ENCODE data around the gene TEX29.

The TEX29 gene

DNA sequence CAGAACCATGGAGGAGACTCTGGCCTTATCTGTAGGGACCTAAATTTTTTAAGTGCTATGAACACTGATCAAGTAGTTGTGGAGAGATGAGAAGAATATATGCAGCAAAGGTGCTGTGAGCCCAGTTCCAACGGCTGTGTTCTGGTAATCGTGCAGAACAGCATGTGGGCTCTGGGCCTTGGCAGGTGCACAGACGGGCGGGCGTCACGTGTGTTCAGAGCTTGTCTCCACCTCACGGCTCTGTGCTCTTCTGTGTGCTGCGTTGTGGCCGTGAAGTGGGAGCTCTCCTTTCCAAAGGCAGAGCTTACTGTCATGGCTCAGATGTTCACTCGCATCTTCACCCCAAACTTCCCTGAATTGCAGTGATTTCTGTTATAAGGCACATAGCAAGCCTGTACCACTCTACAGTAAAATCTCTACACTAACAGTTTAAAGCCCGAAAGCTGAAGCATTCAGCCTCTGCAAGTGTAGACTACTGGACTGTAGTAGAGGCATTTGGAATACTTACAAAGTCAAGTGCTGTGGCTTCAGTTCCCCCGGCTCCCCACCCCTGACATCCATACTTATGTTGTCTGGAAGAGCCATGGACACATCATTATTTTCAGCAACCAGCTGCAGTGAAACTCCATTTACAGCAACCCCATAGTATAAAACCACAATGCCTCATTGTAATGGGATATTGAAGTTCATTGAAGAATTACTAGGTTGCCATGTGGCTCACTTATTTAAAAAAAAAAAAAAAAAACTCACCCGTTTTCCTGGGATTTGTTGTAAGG, 27.5 kb upstream of the TEX29 start:
- no peak for DNase-seq

DNA sequence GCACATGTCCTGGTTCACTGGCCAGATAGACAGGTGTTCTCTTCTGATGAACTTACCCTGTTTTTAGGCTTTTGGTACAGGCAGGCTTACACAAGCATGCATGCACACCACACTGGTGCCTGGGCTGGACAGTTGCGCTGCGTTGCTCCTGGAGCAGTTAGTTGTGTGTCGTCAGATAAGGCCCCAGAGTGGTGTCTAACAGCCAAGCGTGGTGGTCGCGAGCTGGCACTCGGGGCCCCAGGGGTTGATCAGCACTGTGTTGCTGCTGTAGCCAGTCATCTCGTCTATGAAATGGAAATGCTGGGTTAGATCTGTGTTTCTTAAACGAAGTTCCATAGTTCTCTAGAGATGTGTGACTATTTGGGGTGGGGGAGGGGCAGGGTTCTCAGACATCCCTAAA, 24.6 kb upstream of the TEX29 start:
- DNase-seq: no peak

DNA sequence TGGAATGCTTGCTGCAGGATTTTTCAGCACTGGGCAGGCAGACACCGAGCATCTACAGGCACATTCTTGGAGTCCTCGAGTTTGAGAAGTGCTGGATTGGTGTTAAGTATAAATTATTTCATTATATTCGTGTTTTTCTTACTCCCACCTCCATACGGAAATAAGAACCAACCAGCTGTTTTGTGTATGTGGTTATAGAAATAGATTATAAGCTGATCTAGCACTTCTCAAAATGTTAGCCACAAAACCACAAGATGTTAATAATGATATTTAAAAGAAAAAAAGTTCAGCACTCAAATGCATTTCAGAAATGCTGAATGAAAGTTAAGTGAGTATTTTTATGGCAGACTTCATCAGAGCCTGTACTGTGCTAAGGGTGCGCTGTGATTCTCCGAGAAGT, 24.0 kb upstream of the TEX29 start:
- no peak for DNase-seq

DNA sequence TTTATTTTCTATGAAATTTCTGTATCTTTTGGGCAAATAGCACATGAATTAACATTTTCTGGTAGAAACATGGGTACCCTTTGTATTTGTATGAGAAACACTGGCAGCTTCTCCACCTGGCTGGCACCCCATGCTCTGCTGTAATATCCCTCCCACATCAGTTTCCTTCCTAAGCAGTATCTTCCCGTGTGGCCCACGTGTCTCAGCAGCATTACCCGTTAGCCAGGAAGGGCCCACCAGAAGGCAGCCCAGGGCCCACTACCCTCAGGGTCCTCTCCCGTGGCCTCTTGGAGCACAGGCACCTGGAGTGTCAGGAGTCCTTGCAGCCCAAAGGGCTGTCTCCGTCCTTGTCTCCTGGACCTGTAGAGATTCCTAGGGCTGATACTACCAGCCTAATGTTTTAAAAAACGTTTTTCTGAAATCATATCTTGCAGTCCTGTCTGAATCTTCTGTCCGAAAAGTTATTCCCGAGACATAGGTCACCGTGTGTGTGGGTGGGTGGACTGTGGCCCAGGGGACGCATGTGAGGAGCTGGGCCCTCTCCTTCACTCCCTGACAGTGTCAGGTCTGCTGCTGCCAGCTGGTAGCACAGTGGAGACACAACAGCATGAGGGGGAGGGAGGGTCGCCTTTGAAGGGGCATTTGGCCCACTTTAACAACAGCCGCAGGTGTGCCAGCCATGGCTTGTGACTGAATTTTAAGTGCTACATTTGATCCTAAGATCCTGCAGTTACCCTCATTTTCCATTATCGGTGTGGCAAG, 22.0 kb upstream of the TEX29 start:
- DNase-seq: no peak

DNA sequence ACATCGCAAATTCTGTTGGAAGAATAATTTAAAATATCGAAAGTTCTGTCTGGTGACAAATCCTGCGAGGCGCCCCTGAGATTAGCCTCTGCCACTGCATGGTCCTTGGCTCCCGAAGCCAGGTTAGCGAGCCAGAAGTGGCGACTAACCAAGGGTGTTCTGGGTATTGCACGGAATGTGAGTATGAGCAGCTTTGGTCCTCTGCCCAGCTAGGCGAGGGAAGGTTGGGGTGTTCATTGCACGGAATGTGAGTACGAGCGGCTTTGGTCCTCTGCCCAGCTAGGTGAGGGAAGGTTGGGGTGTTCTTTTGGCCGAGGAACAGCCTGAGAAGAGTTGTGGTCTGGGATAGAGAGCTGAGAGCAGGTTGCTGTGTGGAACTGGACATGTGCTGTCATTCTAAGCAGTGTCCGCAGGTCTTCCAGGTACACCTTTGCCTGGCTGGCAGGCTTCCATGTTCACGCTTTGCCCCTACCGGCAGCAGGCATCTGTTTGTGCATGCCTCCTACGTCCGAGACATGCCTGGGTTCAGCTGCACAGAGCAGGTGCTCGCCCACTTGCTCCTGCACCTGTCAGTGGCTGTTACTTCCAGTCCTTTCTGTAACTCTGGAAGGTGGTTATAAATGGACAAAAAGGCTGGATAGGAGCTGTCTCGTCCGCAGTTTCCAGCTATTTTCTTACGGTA, 18.3 kb upstream of the TEX29 start:
- no peak for DNase-seq

DNA sequence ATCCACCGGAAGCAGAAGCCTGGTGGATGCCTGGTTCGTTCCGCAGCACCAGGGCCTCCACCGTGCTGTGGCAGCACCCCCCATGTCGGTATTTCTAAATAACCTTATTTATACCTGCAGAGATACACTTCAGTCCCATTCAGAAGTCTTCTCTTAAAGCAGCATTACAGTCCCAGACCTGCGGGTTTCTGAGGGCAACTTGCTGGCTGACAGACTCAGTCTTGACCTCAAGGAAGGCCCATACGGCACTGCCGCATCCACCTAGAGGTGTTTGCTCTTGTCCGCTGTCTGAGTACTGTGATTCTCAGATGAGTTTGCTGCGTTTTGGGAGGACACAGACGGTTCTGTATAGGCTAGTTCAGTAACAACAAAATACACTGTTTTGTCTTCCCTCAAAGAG, 16.9 kb upstream of the TEX29 start:
- DNase-seq: no peak

DNA sequence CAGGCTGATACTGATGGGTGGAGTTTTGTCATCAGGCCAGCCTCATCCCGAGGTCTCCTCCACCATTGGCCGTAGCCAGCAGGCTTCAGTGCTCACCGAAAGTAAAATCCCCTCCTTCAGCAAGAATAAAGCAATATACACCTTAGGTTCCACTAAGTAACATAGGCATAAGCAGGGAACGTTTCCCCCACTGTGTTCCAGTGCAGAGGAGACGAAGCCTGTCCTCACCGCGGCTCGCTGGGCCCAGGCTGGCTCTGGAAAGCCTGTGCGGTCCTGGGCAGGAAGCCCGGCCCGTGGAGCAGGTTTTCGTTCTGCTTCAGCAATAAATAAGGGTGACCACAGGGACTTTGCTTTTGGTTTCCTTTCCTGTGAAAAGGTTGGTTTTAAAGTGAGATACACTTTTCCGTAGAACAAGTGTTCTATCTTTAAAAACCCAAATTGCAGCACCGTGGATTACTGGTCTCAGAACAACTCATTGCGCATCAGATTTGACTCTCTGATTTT, 16.3 kb upstream of the TEX29 start:
- DNase-seq: peak; percentile 37

DNA sequence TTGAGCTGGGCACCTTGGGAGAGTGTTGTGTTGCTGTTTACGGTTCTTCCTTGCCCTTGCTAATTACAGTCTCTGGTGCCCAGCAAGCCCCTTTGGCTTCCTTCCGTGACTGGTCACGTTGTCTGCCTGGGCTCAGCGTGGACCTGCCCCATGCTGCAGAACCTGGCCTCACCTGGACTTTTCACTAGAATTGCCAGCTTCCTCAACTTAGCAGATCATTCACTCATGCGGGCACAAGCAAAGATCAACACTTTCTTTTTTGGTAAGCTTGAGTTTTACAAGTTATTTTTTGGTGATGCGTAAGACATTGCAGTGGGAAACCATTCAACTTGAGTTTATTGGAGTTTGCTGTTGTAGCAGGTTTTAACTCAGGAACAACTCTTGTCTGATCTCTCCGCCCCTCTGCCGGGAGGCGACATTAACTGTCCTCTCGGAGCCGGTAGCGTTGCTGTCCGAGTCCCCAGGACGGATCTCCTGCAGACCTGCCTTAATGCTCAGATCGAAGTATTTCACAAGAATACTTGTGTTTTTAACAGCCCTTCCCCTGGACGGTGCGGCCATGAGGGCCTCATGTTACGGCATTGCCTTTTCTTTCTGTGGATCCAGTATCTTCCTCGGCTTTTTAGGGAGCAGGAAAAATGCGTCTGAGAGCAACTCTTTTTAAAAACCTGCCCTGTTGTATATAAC, 15.7 kb upstream of the TEX29 start:
- no peak for DNase-seq

DNA sequence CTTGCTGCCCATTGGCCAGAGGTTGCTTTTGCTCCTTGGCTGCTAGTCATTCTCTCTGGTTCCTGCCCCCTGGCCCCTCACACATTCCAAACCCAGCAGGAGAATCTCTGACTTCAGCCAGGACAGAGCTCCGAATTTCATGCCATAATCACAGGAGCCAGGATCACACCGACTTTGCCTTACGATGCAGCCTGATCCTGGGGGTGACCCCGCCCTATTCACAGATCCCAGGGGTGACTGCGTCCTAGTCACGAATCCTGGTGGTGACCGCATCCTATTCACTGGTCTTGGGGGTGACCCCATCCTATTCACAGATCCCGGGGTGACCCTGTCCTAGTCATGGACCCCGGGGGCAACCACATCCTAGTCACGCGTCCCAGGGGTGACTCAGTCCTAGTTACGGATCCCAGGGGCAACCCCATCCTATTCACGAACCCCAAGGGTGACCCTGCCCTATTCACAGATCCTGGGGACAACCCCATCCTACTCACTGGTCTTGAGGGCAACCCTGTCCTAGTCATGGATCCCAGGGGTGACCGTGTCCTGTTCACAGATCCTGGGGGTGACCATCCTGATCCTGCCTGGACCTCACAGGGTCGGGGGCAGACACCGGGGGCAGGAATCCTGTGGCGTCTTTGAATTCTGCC, 7.4 kb upstream of the TEX29 start:
- DNase-seq: no peak

DNA sequence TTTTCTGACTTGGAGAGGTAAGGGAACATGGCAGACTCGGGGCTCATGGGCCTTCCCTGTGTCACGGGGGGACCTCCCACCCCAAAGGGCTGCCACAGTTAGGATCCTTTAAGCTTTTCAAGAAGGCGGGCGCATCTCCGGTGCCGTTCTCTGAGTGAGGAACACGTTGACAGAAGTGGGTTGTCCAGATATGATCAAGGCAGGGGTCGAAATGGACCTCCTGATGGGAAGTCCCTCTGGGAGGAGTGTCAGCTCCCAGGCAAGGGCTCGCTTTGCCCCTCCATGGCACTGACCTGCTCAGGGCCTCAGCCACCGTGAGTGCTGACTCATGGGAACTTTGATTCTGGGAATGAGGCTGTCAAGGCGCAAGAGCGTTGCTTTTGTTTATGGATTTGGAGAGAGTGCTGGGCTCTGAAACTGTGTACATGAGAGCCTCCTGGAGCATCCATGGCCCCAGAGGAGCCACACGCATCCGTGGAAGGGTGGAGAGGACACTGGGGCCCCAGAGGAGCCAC, 6.5 kb upstream of the TEX29 start:
- DNase-seq: no peak

DNA sequence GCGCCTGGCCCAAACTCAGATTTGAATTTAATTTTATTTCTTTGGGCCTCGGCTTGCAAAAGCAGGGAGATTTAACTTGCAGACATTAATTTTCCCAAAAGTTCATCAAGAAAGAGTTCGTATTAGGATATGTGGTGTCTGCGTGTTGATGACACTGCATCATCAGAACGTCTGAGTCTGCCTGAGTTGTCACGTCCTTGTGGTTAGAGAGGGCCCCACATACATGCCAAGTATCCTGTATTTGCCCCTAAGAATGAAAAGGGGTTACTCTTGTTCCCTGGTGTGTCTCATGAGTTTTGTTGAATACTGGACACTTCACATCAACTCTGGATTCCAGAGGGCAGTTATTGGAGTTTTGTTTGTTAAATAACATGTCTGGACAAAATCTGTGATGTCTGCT, 5.6 kb upstream of the TEX29 start:
- no peak for DNase-seq

DNA sequence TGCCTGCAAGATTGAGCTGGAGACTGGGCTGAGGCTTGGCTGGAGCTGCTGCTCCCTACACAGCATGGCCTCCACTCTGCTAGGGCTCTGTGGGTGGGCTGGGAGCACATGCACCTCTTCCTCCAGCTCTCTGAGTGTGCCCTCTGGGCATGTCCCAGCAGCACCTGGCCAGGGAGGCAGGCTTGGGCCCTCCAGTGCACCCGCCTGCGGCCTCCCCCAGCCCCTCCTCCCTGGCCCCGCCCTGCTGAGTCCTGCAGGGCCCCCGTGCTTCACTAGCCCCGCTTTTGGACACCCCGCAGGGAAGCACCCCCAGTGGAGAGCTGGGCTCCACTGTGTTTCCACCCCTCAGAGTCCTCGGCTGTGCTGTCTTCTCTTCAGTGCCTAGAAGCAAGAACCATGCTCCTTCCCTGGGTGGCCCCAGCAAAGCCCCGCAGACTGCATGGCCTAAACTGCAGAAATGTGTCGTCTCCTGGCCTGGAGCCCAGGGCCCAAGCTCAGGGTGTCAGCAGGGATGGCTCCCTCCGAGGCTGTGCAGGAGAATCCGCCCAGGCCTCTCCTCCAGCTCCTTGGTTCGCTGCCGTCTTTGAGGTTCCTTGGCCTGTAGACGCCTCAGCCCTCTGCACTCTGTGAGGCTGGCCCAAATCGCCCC, 5.0 kb upstream of the TEX29 start:
- no peak for DNase-seq

DNA sequence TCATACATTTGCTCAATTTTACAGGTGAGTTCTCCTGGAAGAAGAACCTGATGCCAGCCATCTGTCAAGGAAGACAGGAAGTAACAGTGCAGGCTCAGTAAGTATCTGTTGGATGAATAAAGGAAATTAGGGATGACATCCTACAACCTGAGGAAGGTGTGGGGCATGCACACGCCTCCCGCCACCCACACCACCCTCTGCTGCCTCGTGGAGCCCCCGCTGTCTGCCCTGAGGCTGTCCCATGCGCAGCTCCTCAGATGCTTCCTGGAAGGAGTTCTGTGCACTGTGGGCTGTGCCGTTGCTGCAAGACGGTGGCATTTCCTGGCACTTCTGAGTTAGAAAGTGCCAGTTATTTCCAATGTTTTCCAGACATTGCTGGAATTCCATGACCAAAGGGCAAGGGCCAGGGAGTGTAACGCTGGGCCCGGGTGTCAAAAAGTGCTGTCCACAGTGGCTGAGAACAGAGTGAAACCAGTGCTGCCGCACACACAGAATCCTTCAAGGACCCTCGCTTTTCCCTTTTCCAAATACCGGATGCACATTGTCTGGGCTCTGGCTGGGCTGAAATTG, 4.2 kb upstream of the TEX29 start:
- no peak for DNase-seq

DNA sequence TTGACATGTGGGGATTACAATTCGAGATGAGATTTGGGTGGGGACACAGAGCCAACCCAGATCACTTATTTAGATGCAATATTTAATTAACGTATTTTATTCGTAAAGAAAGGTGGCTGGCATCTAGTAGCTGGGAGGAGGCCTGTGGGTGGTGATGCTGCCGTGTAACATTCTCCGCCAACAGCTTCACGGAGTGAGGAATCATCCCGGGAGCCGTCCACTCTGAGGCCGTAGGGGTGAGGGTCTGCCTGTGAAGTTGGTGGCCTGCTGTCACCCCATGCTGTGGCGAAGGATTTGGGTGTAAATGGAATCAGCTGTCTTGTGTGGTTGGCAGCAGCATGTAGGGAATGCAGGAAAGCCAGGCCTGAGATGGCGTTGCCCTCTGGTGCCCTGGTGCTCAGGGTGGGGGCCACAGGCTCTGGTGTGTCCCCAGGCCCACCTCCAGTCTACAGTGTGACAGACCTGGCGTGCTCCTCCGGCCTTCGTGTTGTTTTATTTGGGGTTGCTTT, 3.3 kb upstream of the TEX29 start:
- no peak for DNase-seq

DNA sequence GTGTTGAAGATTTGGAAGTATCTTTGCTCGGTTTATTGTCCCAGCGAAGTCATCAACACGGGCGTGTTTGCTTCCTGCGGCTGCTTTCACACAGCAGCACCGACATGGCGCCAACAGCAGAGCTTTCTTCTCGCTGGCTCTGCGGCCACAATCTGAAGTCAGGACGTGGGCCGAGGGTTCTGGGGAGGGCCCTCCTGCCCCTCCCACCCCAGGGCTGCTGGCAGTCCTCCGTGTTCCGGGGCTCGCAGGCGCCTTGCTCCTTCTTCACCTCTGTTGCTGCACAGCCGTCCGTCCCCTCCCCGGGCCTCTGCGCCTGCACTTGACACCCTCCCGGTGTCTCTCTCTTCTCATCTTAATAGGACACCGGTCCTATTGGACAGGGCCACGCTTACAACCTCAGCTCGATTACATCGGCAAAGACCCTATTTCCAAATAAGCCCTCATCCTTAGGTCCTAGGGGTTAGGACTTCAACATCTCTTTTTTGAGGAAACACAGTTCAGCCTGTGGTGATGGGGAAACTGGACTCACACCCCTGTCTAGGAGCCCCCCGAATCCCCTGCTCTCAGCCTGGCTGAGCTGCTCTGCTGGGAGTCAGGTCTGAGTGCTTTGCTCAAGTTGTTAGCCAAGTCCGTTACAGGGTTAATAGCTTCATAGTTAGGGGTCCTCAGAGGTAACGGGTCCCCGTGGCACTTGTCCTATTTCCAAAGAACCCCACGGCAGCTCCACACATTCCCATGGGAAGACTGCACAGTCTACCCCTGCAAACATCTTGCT, 2.7 kb upstream of the TEX29 start:
- no peak for DNase-seq

DNA sequence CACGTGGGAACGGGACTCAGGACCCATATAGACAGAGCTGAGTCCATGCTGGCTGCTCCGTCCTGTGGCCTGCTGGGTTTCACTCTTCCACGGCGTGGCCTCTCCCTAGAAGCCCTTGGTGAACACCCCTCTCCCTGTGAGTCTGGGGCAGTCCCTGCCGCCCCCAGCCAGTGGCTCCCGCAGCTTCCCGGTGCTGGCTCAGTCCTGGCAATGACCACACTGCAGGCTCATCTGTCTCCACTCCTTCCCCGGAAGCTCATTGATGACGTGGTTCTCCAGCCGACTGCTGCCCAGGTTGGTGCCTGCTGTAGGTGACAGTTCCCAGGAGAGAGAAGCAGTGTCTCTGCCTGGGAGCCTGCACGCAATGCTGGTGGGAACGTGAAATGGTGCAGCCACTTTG, 2.1 kb upstream of the TEX29 start:
- DNase-seq: no peak

DNA sequence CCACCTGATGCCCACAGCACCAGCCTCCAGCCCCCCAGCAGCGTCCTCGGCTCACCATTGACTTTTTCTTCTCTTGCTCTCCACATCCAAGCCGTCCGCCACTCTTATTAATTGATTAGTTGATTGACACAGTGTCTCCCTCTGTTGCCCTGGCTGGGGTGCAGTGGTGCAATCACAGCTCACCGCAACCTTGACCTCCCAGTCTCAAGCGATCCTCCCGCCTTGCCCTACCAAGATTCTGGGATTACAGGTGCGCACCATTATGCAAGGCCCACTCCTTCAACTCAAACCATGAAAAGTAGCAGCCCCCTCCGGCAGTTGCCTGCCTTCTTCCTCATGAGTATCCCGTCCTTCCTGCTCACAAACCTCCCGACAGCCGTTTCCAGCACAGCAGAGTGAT, 921 bp upstream of the TEX29 start:
- DNase-seq: no peak

DNA sequence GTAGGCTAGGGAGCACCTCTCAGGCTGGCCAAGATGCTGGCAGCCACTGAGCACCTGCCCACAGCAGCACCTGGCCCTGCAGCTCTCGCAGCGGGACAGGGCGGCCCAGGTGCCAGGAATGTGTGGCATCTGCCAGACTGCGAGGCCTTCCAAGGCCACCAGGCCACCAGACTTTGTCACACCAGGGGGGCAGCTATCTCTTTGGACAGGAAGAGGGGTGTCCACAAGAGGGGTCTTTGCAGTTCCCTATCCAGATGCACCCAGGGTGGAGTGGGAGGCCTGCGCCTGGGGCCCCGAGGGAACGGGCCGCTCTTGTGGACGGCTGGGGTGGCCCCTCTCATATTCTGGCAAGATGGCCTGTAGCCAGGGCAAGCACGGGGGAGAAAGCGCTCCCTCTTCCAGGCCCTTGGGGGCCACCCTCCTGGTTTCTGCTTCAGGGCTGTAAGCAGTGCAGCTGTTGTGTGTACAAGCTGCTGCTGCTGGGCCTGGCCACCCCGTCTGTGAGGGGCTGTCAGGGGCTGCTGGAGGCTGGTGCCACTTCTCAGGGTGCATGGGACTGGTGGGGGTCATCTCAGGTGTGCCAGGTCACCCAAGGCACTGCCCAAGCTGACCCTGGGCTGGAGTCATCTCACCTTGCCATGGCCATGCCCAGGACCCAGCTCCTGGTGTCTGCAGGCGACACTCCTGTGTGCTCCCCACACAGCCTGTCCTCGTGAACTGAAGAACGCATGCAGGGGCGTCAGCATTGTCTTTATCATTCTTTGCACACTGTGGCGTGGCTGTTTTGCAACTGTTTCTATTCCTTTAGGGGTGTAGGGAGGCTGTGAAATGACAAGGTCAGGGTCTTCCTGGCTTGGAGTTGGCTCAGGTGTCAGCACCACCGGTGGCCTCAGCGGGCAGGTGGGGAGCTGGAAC, 1.8 kb downstream of the TEX29 start:
- no peak for DNase-seq

DNA sequence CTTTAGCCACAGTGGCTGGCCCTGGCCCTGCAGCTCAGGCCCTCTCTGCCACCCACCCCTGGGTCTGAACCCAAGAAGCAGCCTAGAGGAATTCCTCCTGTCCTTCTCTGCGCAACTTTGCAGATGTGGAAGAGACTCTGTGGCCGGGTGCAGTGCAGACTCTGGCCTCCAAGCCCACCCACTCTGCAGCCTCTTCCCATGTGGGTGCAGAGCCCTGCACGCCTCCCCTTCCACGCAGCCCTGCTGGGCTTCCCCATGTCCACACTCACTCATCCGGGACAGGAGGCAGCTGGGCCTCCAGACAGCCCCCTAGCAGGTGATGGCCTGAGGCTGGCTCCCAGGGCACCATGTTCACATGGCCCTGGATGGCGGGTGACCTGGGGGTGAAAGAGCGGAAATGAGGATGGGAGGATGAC, 2.5 kb downstream of the TEX29 start:
- no peak for DNase-seq

Data from stimulated activated CD8-positive, alpha-beta memory T cell treated with anti-CD3 and anti-CD28 coated beads, Interleukin-4, amount 100 ng/mL, for 48 hours (primary cell).